SW480 (cell line): Measurements from ENCODE around the gene TP53INP2.
"Not testable (repeated sequence)": the region's sequence is repeated elsewhere in the genome, so short reads cannot be mapped to it uniquely, and the experiment has no call there.

ENCODE experiments used
- DNase-seq: peaks from one replicate; pipeline ENCODE4 v3.0.0-alpha.2; 2016; ENCODE audit warnings: low spot score

TP53INP2 gene

DNA sequence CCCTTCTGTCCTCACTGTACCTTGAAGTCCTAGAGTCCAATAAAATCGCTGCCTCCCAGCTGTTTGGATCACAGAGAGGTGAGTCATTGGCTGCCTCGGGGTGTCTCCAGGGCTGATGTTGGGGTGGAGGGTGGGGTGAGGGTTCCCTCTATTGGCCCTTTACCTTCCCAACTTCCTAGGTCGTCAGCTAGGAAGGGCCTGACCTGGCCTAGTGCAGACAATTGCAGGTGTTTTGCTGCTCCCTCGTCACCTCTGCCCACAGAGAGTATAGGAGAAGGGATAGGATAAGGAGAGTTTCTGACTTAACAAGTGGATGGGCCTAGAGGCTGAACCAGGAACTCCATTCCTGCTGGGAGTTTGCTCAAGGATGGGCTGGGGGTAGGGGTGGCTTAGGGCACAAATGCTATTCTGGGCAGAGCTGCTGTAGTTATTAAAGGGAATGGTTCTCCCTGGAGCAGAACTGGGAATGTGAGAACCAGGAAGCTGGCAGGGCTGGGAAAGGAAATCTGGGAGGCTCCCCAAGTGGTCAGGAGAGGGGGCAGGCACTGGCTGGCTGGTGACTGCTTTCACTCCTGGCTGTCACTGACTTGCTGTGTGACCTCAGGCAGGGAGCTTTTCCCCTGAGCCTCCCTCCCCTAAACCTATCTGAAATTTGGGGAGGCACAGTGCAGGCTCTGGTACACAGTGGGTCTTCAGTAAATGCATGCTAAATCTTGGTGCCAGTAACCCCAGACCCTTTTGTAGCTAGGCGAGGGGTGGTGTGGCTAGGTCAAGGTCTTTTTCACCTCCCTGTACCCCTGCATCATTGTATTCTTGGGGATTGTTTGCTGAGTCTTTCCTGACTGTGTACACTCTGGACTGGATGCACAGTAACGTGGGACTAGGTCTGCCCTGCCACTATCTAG lies 1.5 kb downstream of the TP53INP2 start:
- DNase-seq: peak; percentile 83

DNA sequence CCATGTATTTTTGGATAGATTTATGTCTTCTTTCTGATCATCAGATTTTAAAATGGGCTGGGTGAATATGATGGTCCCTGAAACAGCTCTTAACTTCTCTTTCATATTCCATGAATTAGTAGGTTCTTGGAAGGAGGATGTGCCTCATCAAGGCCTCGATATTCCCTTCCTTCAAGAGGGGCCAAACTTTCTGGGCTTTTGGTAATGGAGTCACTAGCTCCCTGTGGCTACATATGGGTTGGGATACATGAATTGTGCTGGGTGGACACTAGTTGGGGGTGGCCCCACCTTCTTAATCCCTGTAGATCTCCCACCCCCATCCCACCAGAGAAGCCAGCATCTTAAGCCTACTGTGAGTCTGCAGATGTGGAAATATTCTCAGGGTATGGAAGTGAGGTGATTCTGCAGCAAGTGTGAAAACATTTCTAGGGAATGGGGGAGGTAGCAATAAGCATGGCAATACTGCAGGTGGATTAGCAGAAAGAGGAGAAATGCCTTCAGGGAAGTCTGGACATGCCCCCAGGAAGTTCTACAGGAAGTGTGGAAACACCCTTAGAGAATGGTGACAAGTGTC lies 2.2 kb downstream of the TP53INP2 start:
- DNase-seq: no peak

DNA sequence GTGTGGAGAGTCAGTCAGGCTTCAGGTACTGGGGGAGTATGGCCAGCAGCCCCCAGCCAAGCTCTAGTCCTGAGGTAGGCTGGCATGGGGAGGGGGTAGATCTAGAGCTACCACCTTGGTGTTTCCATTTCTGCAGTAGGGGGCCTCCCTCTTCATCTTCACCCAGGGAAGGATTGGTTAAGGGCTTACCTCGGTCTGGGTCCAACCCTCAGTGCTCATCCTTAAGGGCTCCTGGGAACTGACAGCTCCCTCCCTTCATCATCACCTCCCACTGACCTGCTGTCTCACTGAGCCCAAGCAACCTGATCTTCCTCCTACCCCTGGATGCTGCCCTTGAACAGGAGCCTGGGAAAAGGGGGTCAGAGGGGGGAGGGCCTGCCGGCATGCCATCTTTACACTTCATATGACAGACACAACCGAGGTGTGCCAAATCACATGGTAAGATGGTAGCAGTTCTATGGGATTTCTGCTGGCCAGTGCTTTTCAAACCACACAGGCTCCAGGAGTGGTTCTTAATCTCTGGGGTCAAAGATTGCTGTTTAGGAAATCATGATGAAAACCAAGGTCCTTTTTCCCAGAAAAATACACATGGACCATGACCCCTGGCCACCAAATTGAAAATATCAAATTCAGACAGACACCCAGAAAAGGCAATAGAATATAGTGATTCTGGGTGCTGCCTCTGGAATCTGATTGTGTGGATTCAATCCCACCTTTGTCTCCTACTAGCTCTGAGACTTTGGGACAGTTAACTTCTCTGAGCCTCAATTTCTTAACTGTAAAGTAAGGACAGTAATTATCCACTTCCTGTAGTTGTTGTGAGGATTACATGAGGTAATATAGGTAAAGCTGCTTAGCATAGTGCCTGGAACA lies 3.0 kb downstream of the TP53INP2 start:
- DNase-seq: no peak

DNA sequence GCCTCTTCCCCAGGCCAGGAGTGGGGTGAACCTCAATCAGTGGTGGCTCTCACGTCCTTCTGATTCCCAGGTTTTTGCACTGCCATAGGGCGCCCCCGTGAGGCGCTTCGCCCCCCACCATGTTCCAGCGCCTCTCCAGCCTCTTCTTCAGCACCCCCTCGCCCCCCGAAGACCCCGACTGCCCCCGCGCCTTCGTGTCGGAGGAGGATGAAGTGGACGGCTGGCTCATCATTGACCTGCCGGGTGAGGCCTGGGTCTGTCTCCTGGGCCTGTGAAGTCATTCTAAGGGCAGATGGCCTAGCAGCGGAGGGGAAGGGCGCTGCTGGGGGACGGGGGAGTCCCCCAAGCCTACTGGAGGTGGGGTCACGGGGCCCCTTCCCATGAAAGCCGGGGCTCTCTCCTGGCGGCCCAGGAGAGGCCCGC lies 4.5 kb downstream of the TP53INP2 start:
- DNase-seq: peak; percentile 66

DNA sequence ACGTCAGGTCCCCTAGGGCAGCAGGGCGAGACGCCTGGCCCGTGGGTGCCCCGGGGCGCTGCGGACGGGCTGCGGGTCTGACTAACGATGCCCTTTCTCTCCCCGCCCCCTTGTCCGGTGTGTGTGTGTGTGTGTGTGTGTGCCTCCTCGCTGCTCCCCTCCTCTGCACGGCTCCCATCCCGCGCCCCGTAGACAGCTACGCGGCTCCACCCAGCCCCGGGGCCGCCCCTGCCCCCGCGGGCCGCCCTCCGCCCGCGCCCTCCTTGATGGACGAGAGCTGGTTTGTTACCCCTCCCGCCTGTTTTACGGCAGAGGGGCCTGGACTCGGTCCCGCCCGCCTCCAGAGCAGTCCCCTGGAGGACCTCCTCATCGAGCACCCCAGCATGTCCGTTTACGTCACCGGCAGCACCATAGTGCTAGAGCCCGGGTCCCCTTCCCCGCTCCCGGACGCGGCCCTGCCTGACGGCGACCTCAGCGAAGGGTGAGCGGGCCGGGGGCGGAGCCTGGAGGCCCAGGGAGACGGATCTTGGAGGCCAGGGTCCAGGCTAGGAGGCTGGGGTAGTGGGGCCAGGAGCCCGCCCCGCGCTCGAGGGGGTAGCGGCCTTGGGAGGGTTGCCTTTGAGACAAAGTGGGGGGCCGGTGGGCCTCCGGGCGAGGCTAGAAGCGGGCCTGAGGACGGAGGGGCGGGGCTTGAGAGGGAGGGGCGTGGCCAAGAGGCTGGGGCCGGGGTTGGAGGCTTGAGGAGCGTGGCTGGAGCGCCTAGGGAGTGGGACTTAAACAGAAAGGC lies 5.1 kb downstream of the TP53INP2 start:
- peak; percentile 92 for DNase-seq

DNA sequence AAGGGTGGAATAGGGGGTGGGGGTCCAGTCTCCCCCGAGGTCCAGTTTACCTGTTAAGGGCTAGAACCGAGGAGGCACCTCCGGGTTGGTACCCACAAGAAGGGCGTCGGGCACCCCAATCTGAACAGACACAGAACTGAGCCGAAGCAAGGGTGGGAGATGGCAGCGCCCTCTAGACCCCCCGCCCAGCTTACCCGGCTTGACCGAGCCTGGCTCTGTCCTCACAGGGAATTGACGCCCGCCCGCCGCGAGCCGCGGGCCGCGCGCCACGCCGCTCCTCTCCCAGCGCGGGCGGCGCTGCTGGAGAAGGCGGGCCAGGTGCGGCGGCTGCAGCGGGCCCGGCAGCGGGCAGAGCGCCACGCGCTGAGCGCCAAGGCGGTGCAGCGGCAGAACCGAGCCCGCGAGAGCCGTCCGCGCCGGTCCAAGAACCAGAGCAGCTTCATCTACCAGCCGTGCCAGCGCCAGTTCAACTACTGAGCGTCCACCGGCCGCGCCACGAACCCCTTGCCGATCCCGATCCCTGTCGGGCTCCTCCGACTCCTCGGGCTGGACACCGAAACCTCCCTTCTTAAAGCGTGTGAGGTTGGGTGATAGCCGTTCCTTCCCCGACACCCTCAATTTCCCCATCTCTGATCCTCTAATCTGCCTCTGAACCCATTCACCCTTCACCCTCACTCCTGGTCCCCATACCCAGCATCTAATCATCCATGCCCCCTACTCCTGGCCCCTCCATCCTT lies 5.9 kb downstream of the TP53INP2 start:
- peak; percentile 88 for DNase-seq

DNA sequence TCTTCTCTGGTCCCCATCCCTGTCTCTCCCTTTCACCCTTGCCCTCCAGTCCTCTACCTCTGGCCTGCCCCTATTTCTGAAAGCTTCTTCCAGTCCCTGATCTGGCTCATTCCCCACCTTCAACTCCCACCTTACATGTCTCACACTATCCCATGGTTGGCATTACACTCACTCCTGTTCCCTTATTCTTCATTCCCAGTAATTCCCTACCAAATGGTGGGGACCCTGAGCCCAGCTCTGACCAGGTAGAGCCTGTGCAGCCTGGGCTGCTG lies 6.4 kb downstream of the TP53INP2 start:
- DNase-seq: no peak

DNA sequence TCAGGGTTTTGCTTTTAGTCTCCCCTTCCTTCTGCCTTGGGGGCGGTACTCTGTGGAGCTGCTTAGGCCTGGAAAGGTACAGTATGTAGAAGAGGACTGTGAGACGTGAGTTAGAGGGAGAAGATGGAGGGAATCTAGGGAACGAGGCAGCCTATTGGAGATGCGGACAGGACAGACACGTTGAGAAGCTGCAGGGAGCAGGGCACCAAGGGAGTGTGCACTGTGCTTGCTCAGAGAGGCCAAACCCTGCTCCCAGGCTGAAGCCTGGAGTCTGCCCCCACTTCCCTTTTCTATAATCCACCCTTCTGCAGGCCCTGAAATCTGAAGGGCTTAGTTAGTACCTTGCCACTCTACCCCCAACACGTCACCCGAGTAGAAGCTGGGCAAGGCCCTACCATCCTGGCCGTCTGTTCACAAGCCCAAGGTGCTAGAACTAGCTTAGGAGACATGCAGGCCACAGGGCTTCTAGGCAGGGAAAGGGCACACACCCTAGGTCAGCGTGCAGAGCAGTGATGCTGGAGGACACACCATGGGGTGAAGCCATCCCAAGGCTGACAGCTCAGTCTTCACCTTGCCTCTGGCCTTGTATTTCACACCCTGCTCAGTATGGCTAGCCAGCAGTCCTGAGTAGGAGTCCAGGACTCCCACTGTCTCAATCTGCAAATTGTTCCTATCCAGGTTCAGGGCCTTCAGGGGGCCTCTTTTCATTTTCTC lies 6.9 kb downstream of the TP53INP2 start:
- DNase-seq: no peak

DNA sequence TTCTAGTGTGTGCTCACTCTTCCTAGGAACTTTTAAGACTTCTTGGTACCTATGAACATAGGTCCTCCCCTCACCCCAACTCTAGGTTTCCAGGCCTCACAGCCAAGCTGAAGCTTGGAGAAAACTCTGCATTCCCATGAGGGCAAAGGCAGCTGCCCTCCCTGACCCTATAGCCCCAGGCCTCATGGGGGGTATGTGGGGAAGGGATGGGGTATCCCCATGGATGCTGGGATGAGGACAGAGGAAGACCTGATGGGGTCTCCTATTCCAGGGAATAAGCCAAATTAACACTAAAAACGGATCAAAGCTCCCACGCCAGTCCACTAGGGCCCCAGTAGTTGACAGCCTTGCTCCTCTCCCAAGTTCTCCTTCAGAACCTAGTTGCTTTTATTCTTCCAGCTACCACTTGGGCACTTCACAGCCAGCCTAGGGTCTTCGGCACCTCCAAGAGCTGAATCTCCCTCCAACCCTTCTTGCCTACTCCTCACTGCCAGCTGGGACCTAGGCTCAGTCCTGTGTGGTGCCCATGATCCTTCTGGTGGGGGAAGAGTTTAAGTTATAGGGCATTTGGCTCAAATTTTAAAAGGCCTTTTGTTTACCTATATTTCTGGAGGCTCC lies 7.8 kb downstream of the TP53INP2 start:
- no peak for DNase-seq

DNA sequence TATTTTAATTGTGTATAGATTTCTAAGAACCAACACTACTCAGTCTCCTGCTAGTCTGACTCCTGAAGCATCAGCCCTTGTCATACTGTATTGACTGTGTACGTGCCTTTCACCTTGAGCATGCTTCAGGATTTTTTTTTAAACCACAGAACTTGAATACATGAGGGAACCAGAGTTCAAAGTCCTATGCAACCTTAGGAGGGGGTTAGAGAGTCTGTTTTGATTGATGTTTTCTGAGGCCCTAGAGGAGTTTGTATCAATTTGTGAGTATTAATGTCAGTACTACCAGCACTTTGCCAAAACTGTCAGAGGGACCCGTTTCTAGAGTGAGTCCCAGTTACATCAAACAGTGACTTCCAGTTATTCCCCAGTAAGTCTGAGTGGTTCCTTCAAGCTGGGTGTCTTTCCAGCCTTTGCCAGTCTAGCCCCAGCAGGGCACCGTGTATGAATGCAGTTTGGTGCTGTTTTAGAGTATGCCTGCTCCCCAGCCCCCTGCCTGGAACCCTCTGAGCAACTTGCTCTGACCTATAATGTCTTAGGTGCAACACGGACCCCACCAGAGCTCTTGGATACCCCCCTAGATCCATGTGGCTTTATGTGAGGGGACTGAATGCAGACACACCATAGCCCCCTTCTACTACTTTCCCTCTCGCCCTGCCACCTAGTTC lies 8.5 kb downstream of the TP53INP2 start:
- no peak for DNase-seq

DNA sequence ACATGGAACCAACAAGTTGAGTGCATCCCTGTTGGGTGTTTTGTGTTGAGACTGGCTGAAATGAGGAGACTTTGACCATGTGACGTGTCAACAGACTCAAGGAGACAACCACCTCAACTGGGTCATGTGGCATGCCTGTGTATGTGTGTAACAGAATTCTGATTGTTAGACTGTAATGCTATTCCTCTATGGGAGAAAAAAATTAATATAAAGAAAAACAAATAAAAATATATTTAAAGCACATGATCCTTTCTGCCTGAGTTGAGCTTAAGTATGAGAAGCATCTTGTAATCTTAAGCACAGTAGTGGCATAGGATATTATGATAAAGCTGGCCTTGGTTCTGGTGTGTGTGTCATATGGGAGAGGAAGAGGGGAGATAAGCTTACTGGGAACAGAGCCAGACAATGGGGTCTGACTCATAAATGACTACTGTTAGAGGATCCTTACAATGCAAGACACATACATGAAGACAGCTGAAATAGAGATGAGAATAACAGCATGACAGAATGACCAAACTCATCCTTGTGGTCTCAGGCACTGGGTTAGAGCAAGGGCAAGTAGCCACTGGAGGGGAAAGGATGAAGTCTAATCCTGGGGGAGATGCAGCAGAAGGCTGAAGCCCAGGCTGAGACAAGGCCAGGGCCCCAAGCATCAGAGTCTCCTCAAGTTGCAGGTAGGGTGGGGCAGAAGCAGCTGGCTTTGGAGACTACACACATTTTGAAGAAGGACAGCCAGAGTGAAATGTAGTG lies 9.2 kb downstream of the TP53INP2 start:
- peak; percentile 78 for DNase-seq

DNA sequence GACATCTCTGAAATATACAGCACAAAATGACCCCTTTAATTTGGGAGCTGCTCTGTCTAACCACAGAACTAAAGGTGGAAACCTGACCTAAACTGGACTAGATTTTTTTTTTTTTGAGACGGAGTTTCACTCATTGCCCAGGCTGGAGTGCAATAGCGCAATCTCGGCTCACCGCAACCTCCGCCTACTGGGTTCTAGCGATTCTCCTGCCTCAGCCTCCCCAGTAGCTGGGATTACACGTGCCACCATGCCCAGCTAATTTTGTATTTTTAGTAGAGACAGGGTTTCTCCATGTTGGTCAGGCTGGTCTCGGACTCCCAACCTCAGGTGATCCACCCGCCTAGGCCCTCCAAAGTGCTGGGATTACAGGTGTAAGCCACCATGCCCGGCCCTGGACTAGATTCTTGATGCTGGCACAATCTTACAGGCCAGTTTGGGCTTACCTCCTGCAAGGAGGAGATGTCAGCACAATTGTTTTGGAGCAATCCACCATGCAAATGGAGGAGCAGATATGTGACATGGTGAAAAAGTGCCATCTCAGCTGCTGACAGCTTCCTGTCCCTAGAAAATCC lies 9.9 kb downstream of the TP53INP2 start:
- not testable (repeated sequence) for DNase-seq

DNA sequence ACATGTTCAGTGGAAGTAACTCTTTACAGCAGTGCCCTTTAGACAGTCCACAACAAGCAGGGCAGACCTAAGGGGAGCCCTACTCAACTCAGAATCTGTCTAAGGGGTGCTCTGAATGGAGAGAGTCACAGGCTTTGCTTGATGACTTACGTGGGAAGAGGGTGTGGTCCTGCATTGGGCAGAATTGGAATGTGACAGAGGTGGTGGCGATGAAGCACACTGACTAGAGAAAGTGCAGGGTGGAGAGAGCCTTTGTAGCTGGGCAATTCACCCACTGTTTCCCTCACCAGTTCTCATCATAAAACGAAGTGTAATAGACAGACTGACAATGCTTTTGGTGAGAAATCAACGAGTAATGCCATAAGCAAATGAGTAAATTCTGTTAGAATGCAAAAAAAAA lies 11.2 kb downstream of the TP53INP2 start:
- peak; percentile 75 for DNase-seq

DNA sequence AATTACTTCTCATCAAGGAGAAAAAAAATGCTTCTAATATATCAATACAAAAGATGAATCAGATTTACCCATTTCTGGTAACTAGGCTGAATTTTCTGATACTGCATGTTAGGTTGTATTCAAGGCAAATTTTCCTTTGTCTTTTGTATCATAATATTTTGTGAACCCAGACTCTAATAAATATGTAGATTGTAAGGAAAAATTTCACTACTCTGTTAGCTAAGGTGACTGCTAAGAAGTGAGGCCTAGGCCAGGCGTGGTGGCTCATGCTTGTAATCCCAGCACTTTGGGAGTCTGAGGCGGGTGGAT lies 12.7 kb downstream of the TP53INP2 start:
- DNase-seq: no peak

DNA sequence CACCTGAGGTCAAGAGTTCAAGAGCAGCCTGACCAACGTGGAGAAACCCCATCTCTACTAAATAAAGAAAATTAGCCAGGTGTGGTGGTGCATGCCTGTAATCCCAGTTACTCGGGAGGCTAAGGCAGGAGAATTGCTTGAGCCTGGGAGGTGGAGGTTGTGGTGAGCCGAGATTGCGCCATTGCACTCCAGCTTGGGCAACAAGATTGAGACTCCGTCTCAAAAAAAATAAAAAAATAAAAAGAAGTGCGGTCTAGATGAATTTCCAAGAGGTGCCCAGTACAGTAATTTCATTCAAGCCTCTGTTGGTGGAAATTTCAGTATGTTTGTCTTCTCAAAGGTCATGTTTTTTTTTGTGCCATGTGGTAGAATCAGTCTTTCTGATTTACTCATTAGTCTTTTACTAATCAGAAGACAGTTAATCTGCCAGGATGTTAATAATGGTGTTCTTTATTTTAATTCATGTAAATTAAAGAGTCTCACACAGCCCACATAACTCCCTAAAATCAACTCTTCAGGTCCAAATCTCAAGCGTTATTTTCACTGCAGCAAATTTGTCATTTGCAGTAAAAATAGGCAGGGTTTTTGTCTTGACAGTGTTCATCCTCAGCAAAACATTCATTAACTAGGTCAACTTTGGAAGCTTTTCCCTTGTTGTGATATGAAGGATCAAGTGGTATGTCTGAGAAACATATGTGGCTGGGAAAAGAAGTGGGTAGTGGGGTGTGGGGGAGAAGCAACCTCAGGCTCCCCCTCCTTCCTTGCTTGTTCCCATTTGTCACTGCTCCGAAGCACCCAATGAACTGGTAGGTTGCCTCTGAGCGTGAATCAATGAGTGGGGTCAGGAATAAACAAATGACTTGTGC lies 13.3 kb downstream of the TP53INP2 start:
- DNase-seq: no peak

DNA sequence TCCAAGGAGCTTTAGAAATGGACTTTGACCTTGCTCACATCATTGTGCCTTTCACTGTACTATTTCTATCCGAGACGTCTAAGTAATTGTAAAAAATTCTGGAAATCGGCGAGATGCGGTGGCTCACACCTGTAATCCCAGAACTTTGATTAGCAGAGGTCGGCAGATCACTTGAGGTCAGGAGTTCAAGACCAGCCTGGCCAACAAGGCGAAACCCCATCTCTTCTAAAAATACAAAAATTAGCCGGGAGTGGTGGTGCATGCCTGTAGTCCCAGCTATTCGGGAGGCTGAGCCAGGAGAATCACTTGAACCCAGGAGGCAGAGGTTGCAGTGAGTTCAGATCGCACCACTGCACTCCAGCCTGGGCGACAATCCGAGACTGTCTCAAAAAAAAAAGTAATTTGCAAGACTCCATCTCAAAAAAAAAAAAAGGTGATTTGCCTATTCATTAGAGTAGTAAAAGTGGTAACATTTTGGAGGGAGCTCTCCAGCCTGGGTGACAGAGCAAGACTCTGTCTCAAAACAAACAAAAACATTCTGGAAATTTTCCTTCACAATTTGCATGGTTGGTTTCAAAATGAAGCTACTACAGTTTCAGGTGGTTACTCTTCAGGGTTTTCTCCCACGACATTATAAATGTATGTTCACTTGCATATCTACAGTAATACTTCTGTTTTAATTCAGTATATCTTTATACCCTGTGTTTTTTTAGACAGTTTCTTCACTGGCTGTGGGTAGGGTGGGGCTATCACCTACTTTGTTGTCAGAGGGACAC lies 15.3 kb downstream of the TP53INP2 start:
- DNase-seq: not testable (repeated sequence)

DNA sequence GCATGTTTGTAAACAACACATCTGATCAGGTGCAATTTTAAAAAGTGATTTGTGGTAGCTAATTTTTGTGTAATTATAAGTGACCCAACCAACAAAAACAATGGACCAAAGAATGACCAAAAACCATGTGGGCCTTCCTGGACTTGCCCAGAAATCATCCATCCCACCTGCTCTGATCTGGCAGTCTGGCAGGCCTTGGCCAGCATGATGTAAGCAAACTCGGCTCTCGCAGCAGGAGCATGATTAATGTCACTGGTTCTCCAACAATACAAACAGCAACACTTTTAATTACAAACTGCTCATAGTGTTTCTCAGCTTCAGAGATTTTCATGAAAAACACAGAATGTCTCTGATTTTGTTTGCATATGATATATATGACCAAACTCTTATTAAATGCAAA lies 16.1 kb downstream of the TP53INP2 start:
- DNase-seq: no peak
